Vagina (tissue), 2 donors: ENCODE measurements around the gene NCAPD2.

Source experiments
- POLR2AphosphoS5 ChIP-seq, 2 donors: sonication (generic); formaldehyde crosslinking; IDR thresholded peaks; one replicate each; pipeline ENCODE4 v1.9.0; 2017; ENCODE audit warnings: antibody characterized with exemption in 2 of 2, mild to moderate bottlenecking in 2 of 2, low read depth in 1 of 2; ENCODE audit not compliant: insufficient read depth in 1 of 2
- TF ChIP-seq, protein P1 (sequence below), 3 experiments: fragments of 450-650 bp in 2 of 3; fragments of 200-600 bp in 1 of 3; sonication (generic) in 1 of 3; IDR thresholded peaks; one replicate each; pipeline ENCODE4 v1.5.1; 2017 to 2019; ENCODE audit warnings: antibody characterized with exemption in 3 of 3, mild to moderate bottlenecking in 2 of 3, moderate library complexity in 2 of 3

DNA sequence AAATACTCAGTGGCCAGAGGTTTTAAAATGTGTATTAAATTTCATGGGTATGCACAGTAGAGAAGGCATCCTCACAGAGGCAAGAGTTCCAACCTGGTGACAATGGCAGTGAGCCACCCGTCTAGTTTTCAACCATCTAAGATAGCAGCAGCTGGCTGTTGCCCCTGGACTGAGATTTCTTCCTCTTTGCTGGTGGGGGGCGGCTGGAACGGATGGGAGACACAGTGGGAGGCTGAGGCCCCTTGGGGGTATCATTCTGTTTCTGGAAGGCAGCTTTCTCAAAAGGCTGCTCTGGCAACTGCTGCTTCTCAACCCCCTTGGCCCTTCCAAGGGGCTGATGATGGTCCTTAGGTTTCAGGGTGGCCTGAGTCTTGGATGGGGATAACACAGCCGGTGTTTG, 63.0 kb downstream of the NCAPD2 start:
- TF ChIP-seq, protein P1, sequence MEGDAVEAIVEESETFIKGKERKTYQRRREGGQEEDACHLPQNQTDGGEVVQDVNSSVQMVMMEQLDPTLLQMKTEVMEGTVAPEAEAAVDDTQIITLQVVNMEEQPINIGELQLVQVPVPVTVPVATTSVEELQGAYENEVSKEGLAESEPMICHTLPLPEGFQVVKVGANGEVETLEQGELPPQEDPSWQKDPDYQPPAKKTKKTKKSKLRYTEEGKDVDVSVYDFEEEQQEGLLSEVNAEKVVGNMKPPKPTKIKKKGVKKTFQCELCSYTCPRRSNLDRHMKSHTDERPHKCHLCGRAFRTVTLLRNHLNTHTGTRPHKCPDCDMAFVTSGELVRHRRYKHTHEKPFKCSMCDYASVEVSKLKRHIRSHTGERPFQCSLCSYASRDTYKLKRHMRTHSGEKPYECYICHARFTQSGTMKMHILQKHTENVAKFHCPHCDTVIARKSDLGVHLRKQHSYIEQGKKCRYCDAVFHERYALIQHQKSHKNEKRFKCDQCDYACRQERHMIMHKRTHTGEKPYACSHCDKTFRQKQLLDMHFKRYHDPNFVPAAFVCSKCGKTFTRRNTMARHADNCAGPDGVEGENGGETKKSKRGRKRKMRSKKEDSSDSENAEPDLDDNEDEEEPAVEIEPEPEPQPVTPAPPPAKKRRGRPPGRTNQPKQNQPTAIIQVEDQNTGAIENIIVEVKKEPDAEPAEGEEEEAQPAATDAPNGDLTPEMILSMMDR (IDR thresholded peaks at IDR 0.05) = no peak
- no peak for TF ChIP-seq POLR2AphosphoS5 (IDR thresholded peaks at IDR 0.05; ENCODE audit: insufficient read depth in 1 of 2, low read depth in 1 of 2)
